HepG2 (cell line): Measurements from ENCODE around the gene ASB3. TPM values are rescaled to one million over a fixed set of nuclear protein-coding genes. Genes with fewer than 3 reads are reported as not detected.

ENCODE experiments used
- ATAC-seq: fragments of 200-7000 bp; cut with Tn5 transposase; 3 replicates; pipeline ENCODE4 v1.9.1; 2020; ENCODE audit warnings: mild to moderate bottlenecking, moderate library complexity
- BruUV-seq: library from RNA; stranded (reverse); fragments of 400-500 nt; replicated peaks from 2 replicates; lab custom pipeline; 2021; lab: Mats Ljungman, UMichigan
- CTCF ChIA-PET: fragments of 300-600 bp; formaldehyde crosslinking; extraction: SDS; loops from one replicate; lab custom pipeline; 2021; ENCODE audit warnings: low total read pairs, inconsistent platforms, low intra/inter-chr PET ratio; lab: Yijun Ruan, JAX
- POLR2A ChIA-PET: fragments of 350-600 bp; sonication (Branson Sonifier 250); formaldehyde crosslinking; loops from one replicate; lab custom pipeline; 2020; ENCODE audit warnings: antibody characterized with exemption, inconsistent platforms; lab: Yijun Ruan, JAX
- DNase-seq: peaks from one replicate; pipeline ENCODE4 v3.0.0-alpha.2; 2015; ENCODE audit warnings: low spot score
- FAIRE-seq: peaks from 3 replicates; lab custom pipeline; 2011; peaks lifted over from hg19 to GRCh38; lab: Jason Lieb, UNC
- H2AFZ ChIP-seq: one replicate; pipeline ENCODE4 v1.6.1; 2011; ENCODE audit warnings: low read length, inconsistent platforms
- H3K27ac ChIP-seq: fragments of 300-600 bp; 3 replicates; pipeline ENCODE4 v1.8.0; 2011; ENCODE audit warnings: mixed run types, mild to moderate bottlenecking, mixed read lengths, low read length, inconsistent platforms; ENCODE audit not compliant: insufficient read depth; ENCODE audit errors: extremely low read length
- H3K27me3 ChIP-seq, 2 experiments: fragments of 200-600 bp in 1 of 2; 2 replicates in 1 of 2; 3 replicates in 1 of 2; pipeline versions ENCODE4 v1.6.0 to v1.8.0; 2011; ENCODE audit warnings: low read length in 2 of 2, mild to moderate bottlenecking in 2 of 2, moderate library complexity in 2 of 2, inconsistent platforms in 1 of 2; ENCODE audit not compliant: insufficient read depth in 2 of 2, control insufficient read depth in 1 of 2
- H3K36me3 ChIP-seq, 2 experiments: fragments of 200-600 bp in 1 of 2; replicated peaks in 1 of 2; 2 replicates in 1 of 2; 3 replicates in 1 of 2; pipeline versions ENCODE4 v1.5.1 to v1.8.0; 2011; ENCODE audit warnings: low read length in 2 of 2, inconsistent platforms in 1 of 2; ENCODE audit not compliant: insufficient read depth in 2 of 2, control insufficient read depth in 1 of 2
- H3K4me1 ChIP-seq: 2 replicates; pipeline ENCODE4 v1.5.1; 2012; ENCODE audit warnings: low read length, inconsistent platforms; ENCODE audit not compliant: insufficient read depth
- H3K4me2 ChIP-seq: 2 replicates; pipeline ENCODE4 v1.6.0; 2011; ENCODE audit warnings: low read depth, low read length, inconsistent platforms
- H3K4me3 ChIP-seq, 3 experiments: fragments of 200-600 bp in 1 of 3; sonication (generic), shearing (Covaris generic) in 1 of 3; replicated peaks in 1 of 3; 2 replicates each; pipeline ENCODE4 v1.5.1; 2011 to 2016; ENCODE audit warnings: low read length in 3 of 3, inconsistent platforms in 2 of 3, low read depth in 2 of 3, mild to moderate bottlenecking in 2 of 3, control low read depth in 1 of 3, mixed read lengths in 1 of 3; ENCODE audit not compliant: insufficient read depth in 1 of 3
- H3K79me2 ChIP-seq: one replicate; pipeline ENCODE4 v1.6.1; 2011; ENCODE audit warnings: low read length, inconsistent platforms; ENCODE audit not compliant: insufficient read depth
- H3K9ac ChIP-seq: 2 replicates; pipeline ENCODE4 v1.6.0; 2011; ENCODE audit warnings: mild to moderate bottlenecking, low read depth, low read length, inconsistent platforms; ENCODE audit not compliant: insufficient read depth
- H3K9me3 ChIP-seq: 2 replicates; pipeline ENCODE4 v1.5.1; 2012; ENCODE audit warnings: mild to moderate bottlenecking, low read length
- H4K20me1 ChIP-seq: 2 replicates; pipeline ENCODE4 v1.6.0; 2011; ENCODE audit warnings: inconsistent platforms, mild to moderate bottlenecking, low read length, moderate library complexity; ENCODE audit not compliant: insufficient read depth
- EHMT2 ChIP-seq: fragments of 200-600 bp; sonication (generic); IDR thresholded peaks from 2 replicates; pipeline ENCODE4 v1.7.0; 2017; ENCODE audit warnings: antibody characterized with exemption, low read depth, low read length, borderline replicate concordance
- MAZ ChIP-seq, 2 experiments: sonication (generic) in 1 of 2; formaldehyde crosslinking in 1 of 2; IDR thresholded peaks; 2 replicates each; pipeline versions ENCODE4 v1.5.0 to v1.6.1; 2012 to 2020; ENCODE audit warnings: low read depth in 2 of 2, mild to moderate bottlenecking in 2 of 2, borderline replicate concordance in 1 of 2, improper control_type of control experiment in 1 of 2, low read length in 1 of 2, missing genetic modification reagents in 1 of 2, moderate library complexity in 1 of 2
- SALL2 ChIP-seq: sonication (generic); formaldehyde crosslinking; IDR thresholded peaks from 2 replicates; pipeline ENCODE4 v1.8.1; 2023; ENCODE audit warnings: mild to moderate bottlenecking, missing genetic modification reagents, inconsistent platforms
- ZNF670 ChIP-seq: sonication (generic); formaldehyde crosslinking; IDR thresholded peaks from 2 replicates; pipeline ENCODE4 v1.8.0; 2022; ENCODE audit warnings: mild to moderate bottlenecking, missing genetic modification reagents, borderline replicate concordance
- WGBS: methylation state at CpG from one replicate; pipeline ENCODE4 v1.1.6; 2017; ENCODE audit warnings: low lambda C conversion rate; 5-methylcytosine and 5-hydroxymethylcytosine counted together
- in situ Hi-C: cut with HindIII; loops from 2 replicates; pipeline ENCODE4 v1.10.0; 2017; ENCODE audit warnings: low pct_unique_long_range_greater_than_20kb; ENCODE audit not compliant: extremely low pct_ligation_motif_present
- intact Hi-C: fragments of 100-400 bp; cut with micrococcal nuclease; formaldehyde crosslinking; loops from one replicate; pipeline ENCODE4 v1.10.0; 2022; ENCODE audit not compliant: unreplicated experiment
- polyA plus RNA-seq, 8 experiments: library from polyadenylated mRNA; depleted of rRNA in 3 of 8; stranded (reverse) in 7 of 8; unstranded in 1 of 8; fragments of >200 nt; fragmentation: Illumina TruSeq in 4 of 8; extraction: Trizol in 4 of 8; gene quantifications; 2 replicates each; pipeline versions ENCODE4 v1.2.1 to v1.2.3, GENCODE V29; 2011 to 2016; ENCODE audit warnings: low read depth in 4 of 8, missing spikeins in 1 of 8, mixed read lengths in 1 of 8; ENCODE audit not compliant: insufficient read depth in 1 of 8
- total RNA-seq, 5 experiments: library from RNA; depleted of rRNA; stranded (reverse); fragments of >200 nt; fragmentation: Illumina TruSeq; extraction: Trizol; gene quantifications; 2 replicates each; pipeline ENCODE4 v1.2.3, GENCODE V29; 2016; ENCODE audit warnings: low read depth in 1 of 5
- TF ChIP-seq, protein P1 (sequence below): sonication (generic); formaldehyde crosslinking; IDR thresholded peaks from 2 replicates; pipeline ENCODE4 v1.4.0; 2020; ENCODE audit warnings: mild to moderate bottlenecking, missing genetic modification reagents
- TF ChIP-seq, protein P2 (sequence below): sonication (generic); formaldehyde crosslinking; IDR thresholded peaks from 2 replicates; pipeline ENCODE4 v1.4.0; 2020; ENCODE audit warnings: missing genetic modification reagents
- TF ChIP-seq, protein P3 (sequence below): IDR thresholded peaks from 2 replicates; pipeline ENCODE4 v1.6.1; 2016; ENCODE audit warnings: low read depth, control low read depth
- TF ChIP-seq, protein P4 (sequence below): sonication (generic); formaldehyde crosslinking; IDR thresholded peaks from 2 replicates; pipeline ENCODE4 v1.4.0; 2020; ENCODE audit warnings: missing genetic modification reagents

ASB3 gene
- total and polyA plus RNA-seq, 2 of the 13 experiments (the other 11 are each of a cell fraction or from before 2014, with no cell fraction given): 40.1 to 41.8 TPM

DNA sequence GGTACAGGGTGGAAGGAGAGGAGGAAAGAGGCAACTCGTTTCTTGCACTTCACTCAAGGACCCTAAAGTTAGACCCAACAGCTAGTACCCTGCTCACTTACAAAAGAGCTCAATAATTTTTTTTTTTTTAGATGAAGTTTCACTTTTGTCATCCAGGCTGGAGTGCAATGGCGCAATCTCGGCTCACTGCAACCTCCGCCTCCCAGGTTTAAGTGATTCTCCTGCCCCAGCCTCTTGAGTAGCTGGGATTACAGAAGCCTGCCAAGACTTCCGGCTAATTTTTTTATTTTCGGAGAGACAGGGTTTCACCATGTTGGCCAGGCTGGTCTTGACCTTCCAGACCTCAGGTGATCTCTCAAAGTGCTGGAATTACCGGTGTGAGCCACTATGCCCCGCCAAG is 4.1 kb downstream of the ASB3 start (continued):
- TF ChIP-seq EHMT2 (no peak), MAZ (IDR thresholded peaks at IDR 0.05; ENCODE audit: borderline replicate concordance, low read depth, low read length) (no peak), MAZ (CRISPR knock-in tag; IDR thresholded peaks at IDR 0.05; ENCODE audit: low read depth) (no peak), SALL2 (CRISPR knock-in tag) (no peak), ZNF670 (CRISPR knock-in tag) (no peak)
- TF ChIP-seq, protein P1, sequence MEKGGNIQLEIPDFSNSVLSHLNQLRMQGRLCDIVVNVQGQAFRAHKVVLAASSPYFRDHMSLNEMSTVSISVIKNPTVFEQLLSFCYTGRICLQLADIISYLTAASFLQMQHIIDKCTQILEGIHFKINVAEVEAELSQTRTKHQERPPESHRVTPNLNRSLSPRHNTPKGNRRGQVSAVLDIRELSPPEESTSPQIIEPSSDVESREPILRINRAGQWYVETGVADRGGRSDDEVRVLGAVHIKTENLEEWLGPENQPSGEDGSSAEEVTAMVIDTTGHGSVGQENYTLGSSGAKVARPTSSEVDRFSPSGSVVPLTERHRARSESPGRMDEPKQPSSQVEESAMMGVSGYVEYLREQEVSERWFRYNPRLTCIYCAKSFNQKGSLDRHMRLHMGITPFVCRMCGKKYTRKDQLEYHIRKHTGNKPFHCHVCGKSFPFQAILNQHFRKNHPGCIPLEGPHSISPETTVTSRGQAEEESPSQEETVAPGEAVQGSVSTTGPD: no peak

DNA sequence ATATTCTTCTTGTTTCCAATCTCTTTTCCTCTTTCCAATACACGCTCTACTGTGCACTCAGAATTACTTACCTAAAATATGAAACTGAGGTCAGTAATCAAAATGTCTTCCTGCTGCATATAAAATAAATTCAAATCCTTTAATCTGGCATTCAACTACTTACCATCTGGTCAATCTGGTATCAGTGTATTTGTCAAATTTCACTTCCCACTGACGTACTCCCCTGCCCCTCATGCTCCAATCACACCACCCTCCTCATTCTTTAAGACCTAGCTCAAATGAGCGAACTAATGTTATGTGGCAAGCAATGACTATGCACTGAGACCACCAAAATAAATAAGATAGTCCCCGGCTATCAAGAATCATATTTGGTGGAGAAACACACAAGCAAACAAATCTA is 6.7 kb downstream of the ASB3 start:
- in situ Hi-C loops (no loop called here), intact Hi-C loops (no loop called here)
- no TSS peak for BruUV-seq
- Histone ChIP-seq H3K27ac (no peak overlapping the region), H2AFZ (no peak overlapping the region), H3K79me2 (peaks cover 90% of the 10 kb centered on the region), H3K36me3 (peaks cover 9 to 29% of the 10 kb centered on the region in 2 experiments; a peak in 4 of 5 replicates), H3K4me1 (peaks cover 25% of the 10 kb centered on the region), H3K4me2 (no peak overlapping the region), H3K27me3 (no peaks in the 10 kb centered on the region), H4K20me1 (no peaks in the 10 kb centered on the region), H3K9me3 (no peaks in the 10 kb centered on the region), H3K4me3 (no peak overlapping the region), H3K9ac (no peak overlapping the region)
- DNase-seq (no peak), FAIRE-seq (no peak), ATAC-seq (no peak)
- WGBS: 96% methylated on average over 4 of the region's 4 CpGs
- POLR2A ChIA-PET: no interaction called here
- CTCF ChIA-PET: no interaction called here
- TF ChIP-seq, protein P2, sequence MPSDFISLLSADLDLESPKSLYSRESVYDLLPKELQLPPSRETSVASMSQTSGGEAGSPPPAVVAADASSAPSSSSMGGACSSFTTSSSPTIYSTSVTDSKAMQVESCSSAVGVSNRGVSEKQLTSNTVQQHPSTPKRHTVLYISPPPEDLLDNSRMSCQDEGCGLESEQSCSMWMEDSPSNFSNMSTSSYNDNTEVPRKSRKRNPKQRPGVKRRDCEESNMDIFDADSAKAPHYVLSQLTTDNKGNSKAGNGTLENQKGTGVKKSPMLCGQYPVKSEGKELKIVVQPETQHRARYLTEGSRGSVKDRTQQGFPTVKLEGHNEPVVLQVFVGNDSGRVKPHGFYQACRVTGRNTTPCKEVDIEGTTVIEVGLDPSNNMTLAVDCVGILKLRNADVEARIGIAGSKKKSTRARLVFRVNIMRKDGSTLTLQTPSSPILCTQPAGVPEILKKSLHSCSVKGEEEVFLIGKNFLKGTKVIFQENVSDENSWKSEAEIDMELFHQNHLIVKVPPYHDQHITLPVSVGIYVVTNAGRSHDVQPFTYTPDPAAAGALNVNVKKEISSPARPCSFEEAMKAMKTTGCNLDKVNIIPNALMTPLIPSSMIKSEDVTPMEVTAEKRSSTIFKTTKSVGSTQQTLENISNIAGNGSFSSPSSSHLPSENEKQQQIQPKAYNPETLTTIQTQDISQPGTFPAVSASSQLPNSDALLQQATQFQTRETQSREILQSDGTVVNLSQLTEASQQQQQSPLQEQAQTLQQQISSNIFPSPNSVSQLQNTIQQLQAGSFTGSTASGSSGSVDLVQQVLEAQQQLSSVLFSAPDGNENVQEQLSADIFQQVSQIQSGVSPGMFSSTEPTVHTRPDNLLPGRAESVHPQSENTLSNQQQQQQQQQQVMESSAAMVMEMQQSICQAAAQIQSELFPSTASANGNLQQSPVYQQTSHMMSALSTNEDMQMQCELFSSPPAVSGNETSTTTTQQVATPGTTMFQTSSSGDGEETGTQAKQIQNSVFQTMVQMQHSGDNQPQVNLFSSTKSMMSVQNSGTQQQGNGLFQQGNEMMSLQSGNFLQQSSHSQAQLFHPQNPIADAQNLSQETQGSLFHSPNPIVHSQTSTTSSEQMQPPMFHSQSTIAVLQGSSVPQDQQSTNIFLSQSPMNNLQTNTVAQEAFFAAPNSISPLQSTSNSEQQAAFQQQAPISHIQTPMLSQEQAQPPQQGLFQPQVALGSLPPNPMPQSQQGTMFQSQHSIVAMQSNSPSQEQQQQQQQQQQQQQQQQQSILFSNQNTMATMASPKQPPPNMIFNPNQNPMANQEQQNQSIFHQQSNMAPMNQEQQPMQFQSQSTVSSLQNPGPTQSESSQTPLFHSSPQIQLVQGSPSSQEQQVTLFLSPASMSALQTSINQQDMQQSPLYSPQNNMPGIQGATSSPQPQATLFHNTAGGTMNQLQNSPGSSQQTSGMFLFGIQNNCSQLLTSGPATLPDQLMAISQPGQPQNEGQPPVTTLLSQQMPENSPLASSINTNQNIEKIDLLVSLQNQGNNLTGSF: no peak
- TF ChIP-seq, protein P3, sequence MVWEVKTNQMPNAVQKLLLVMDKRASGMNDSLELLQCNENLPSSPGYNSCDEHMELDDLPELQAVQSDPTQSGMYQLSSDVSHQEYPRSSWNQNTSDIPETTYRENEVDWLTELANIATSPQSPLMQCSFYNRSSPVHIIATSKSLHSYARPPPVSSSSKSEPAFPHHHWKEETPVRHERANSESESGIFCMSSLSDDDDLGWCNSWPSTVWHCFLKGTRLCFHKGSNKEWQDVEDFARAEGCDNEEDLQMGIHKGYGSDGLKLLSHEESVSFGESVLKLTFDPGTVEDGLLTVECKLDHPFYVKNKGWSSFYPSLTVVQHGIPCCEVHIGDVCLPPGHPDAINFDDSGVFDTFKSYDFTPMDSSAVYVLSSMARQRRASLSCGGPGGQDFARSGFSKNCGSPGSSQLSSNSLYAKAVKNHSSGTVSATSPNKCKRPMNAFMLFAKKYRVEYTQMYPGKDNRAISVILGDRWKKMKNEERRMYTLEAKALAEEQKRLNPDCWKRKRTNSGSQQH (CRISPR knock-in tag): no peak
- TF ChIP-seq, protein P4, sequence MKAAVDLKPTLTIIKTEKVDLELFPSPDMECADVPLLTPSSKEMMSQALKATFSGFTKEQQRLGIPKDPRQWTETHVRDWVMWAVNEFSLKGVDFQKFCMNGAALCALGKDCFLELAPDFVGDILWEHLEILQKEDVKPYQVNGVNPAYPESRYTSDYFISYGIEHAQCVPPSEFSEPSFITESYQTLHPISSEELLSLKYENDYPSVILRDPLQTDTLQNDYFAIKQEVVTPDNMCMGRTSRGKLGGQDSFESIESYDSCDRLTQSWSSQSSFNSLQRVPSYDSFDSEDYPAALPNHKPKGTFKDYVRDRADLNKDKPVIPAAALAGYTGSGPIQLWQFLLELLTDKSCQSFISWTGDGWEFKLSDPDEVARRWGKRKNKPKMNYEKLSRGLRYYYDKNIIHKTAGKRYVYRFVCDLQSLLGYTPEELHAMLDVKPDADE (CRISPR knock-in tag): no peak
